GM10248 (cell line): Measurements from ENCODE around the gene CNBD2.
"Not testable (repeated sequence)": the region's sequence is repeated elsewhere in the genome, so short reads cannot be mapped to it uniquely, and the experiment has no call there.

Experiments
- CTCF ChIA-PET: fragments of 300-600 bp; sonication (Branson Sonifier 250); formaldehyde crosslinking; extraction: SDS; loops from one replicate; lab custom pipeline; 2021; ENCODE audit warnings: antibody characterized with exemption; lab: Yijun Ruan, JAX
- POLR2A ChIA-PET: fragments of 350-650 bp; sonication (Branson Sonifier 250); formaldehyde crosslinking; extraction: SDS; loops from one replicate; lab custom pipeline; 2020; ENCODE audit warnings: antibody characterized with exemption; lab: Yijun Ruan, JAX
- DNase-seq: peaks from one replicate; pipeline ENCODE4 v3.0.0; 2012; ENCODE audit errors: extremely low spot score
- CTCF ChIP-seq: IDR thresholded peaks from 2 replicates; pipeline ENCODE4 v1.5.1; 2012; ENCODE audit warnings: mild to moderate bottlenecking, low read depth; ENCODE audit errors: extremely low read depth, missing control alignments, control extremely low read depth

Gene CNBD2

GRCh38 chr20:36070451-36070850, 102.1 kb downstream of the CNBD2 start:
- CTCF ChIA-PET: interaction anchor here (1.2 to 2.1 kb wide), 3 partner anchors 26 to 116 kb away, joined by 3 to 7 read pairs (median 4); no protein-coding TSS in a partner anchor
- POLR2A ChIA-PET: no interaction called here
- no peak for DNase-seq
- TF ChIP-seq CTCF: no peak

- ChIA-PET POLR2A (no interaction called here), CTCF (no interaction called here)
- TF ChIP-seq CTCF: no peak
- DNase-seq: no peak
These were observed 103.5 kb downstream of the CNBD2 start for GRCh38 chr20:36071848-36072247.

- POLR2A ChIA-PET: interaction anchor here (0.6 kb wide), 2 partner anchors 121 to 379 kb away, joined by 3 to 5 read pairs; no protein-coding TSS in a partner anchor
- CTCF ChIA-PET: interaction anchor here (1.1 to 2.7 kb wide), 4 partner anchors 9 to 82 kb away, joined by 3 to 16 read pairs (median 4); no protein-coding TSS in a partner anchor
- TF ChIP-seq CTCF: no peak
- DNase-seq: no peak
These were observed 106.6 kb downstream of the CNBD2 start for GRCh38 chr20:36074983-36075382.

GRCh38 chr20:36077762-36078161, 109.4 kb downstream of the CNBD2 start:
- POLR2A ChIA-PET, DNase-seq: not testable (repeated sequence)
- CTCF ChIA-PET: interaction anchor here (1.1 to 1.6 kb wide), 4 partner anchors 13 to 85 kb away, joined by 3 to 4 read pairs (median 4); no protein-coding TSS in a partner anchor

- POLR2A ChIA-PET: no interaction called here
- CTCF ChIA-PET: interaction anchor here (1.3 to 1.6 kb wide), 2 partner anchors 14 to 87 kb away, joined by 3 to 4 read pairs; no protein-coding TSS in a partner anchor
- no peak for TF ChIP-seq CTCF
- DNase-seq: no peak
These were observed 111.1 kb downstream of the CNBD2 start for GRCh38 chr20:36079486-36079885.

- POLR2A ChIA-PET, DNase-seq: not testable (repeated sequence)
- CTCF ChIA-PET: interaction anchor here (1.3 kb wide), 1 partner anchor 87 kb away, joined by 3 read pairs; no protein-coding TSS in a partner anchor
These were observed 111.6 kb downstream of the CNBD2 start for GRCh38 chr20:36079984-36080383.
